Right atrium auricular region (tissue), 2 donors: ENCODE measurements around the gene EFCAB11. TPM values are rescaled to one million over a fixed set of nuclear protein-coding genes. Genes with fewer than 3 reads are reported as not detected.

Experiments used
- DNase-seq: peaks from one replicate; pipeline ENCODE4 v3.0.0-alpha.2; 2019; ENCODE audit warnings: low spot score
- H3K27ac ChIP-seq, 2 donors: fragments of 200-600 bp; sonication (generic); 1 replicate in 1 of 2; 2 replicates in 1 of 2; pipeline ENCODE4 v1.5.1; 2016 to 2019
- H3K27me3 ChIP-seq, 2 donors: fragments of 200-600 bp; sonication (generic); one replicate each; pipeline versions ENCODE4 v1.5.1 to v1.6.0; 2017 to 2019
- H3K36me3 ChIP-seq: fragments of 200-600 bp; sonication (generic); one replicate; pipeline ENCODE4 v1.5.1; 2016
- H3K4me1 ChIP-seq, 2 donors: fragments of 200-600 bp; sonication (generic); one replicate each; pipeline versions ENCODE4 v1.5.1 to v1.6.0; 2017 to 2019
- H3K4me3 ChIP-seq, 2 donors: fragments of 200-600 bp; sonication (generic); 1 replicate in 1 of 2; 2 replicates in 1 of 2; pipeline ENCODE4 v1.5.1; 2017 to 2019; ENCODE audit warnings: mild to moderate bottlenecking in 1 of 2, moderate library complexity in 1 of 2
- H3K9me3 ChIP-seq, 2 donors: fragments of 200-600 bp; sonication (generic); one replicate each; pipeline ENCODE4 v1.5.1; 2019
- CTCF ChIP-seq, 2 donors: fragments of 200-600 bp; sonication (generic); IDR thresholded peaks; one replicate each; pipeline ENCODE4 v1.5.1; 2019; ENCODE audit warnings: antibody characterized with exemption in 2 of 2
- total RNA-seq, 2 donors: library from RNA; depleted of rRNA; stranded (reverse); fragments of >200 nt; gene quantifications; one replicate each; pipeline ENCODE4 v1.1.0, GENCODE V29; 2016

EFCAB11 gene
- total RNA-seq, 2 donors from 2014 or later, result 2.0 to 2.2 TPM

- no peaks in the 10 kb centered on the region for H3K27me3 ChIP-seq
- no peaks in the 10 kb centered on the region for H3K36me3 ChIP-seq
- H3K27ac ChIP-seq, result no peak overlapping the region
- DNase-seq, result no peak
- no peaks in the 10 kb centered on the region for H3K4me1 ChIP-seq
- no peak overlapping the region for H3K4me3 ChIP-seq
- TF ChIP-seq CTCF (IDR thresholded peaks at IDR 0.05), result no peak
- H3K9me3 ChIP-seq, result no peaks in the 10 kb centered on the region
These were observed 179.4 kb downstream of the EFCAB11 start for GRCh38 chr14:89775151-89775550.

- H3K4me3 ChIP-seq, result no peak overlapping the region
- DNase-seq, result no peak
- no peaks in the 10 kb centered on the region for H3K4me1 ChIP-seq
- H3K9me3 ChIP-seq, result no peaks in the 10 kb centered on the region
- H3K27ac ChIP-seq, result no peak overlapping the region
- no peak for TF ChIP-seq CTCF (IDR thresholded peaks at IDR 0.05)
- H3K36me3 ChIP-seq, result no peaks in the 10 kb centered on the region
- no peaks in the 10 kb centered on the region for H3K27me3 ChIP-seq
These were observed 180.8 kb downstream of the EFCAB11 start for GRCh38 chr14:89773644-89774316.

- Histone ChIP-seq H3K4me1 (no peaks in the 10 kb centered on the region), H3K4me3 (no peak overlapping the region), H3K27ac (no peak overlapping the region), H3K27me3 (no peaks in the 10 kb centered on the region), H3K36me3 (no peaks in the 10 kb centered on the region), H3K9me3 (no peaks in the 10 kb centered on the region)
- TF ChIP-seq CTCF (IDR thresholded peaks at IDR 0.05), result no peak
- no peak for DNase-seq
These were observed 181.4 kb downstream of the EFCAB11 start for GRCh38 chr14:89773151-89773550.

- TF ChIP-seq CTCF (IDR thresholded peaks at IDR 0.05), result no peak
- Histone ChIP-seq H3K27me3 (no peaks in the 10 kb centered on the region), H3K9me3 (no peaks in the 10 kb centered on the region), H3K27ac (no peak overlapping the region), H3K4me3 (no peak overlapping the region), H3K36me3 (no peaks in the 10 kb centered on the region), H3K4me1 (no peaks in the 10 kb centered on the region)
- DNase-seq, result no peak
These were observed 183.3 kb downstream of the EFCAB11 start for GRCh38 chr14:89771251-89771650.

GRCh38 chr14:89767861-89768268 is 186.7 kb downstream of the EFCAB11 start:
- H3K9me3 ChIP-seq, result no peaks in the 10 kb centered on the region
- H3K27me3 ChIP-seq, result no peaks in the 10 kb centered on the region
- DNase-seq, result no peak
- no peak overlapping the region for H3K27ac ChIP-seq
- no peaks in the 10 kb centered on the region for H3K36me3 ChIP-seq
- no peak overlapping the region for H3K4me3 ChIP-seq
- TF ChIP-seq CTCF (IDR thresholded peaks at IDR 0.05), result peak; percentile 39 to 72
- H3K4me1 ChIP-seq, result no peaks in the 10 kb centered on the region

- H3K27me3 ChIP-seq, result no peaks in the 10 kb centered on the region
- no peak overlapping the region for H3K27ac ChIP-seq
- no peak overlapping the region for H3K4me3 ChIP-seq
- no peaks in the 10 kb centered on the region for H3K9me3 ChIP-seq
- no peak for DNase-seq
- H3K4me1 ChIP-seq, result no peaks in the 10 kb centered on the region
- no peak for TF ChIP-seq CTCF (IDR thresholded peaks at IDR 0.05)
- H3K36me3 ChIP-seq, result no peaks in the 10 kb centered on the region
These were observed 187.4 kb downstream of the EFCAB11 start for GRCh38 chr14:89767131-89767530.
